Measurements from ENCODE around the gene PRKAG2.

GRCh38 chr7:151801782-151802468, 75.0 kb downstream of the PRKAG2 start:
- no peak for TF ChIP-seq HDAC6 (IDR thresholded peaks at IDR 0.05; ENCODE audit: low read depth, low read length)
- no peak for TF ChIP-seq SIN3A (conservative IDR thresholded peaks at IDR 0.05 in 1 of 2, IDR thresholded peaks at IDR 0.05 in 1 of 2; ENCODE audit: low read depth in 1 of 2, low read length in 2 of 2)
- TF ChIP-seq CTCF (IDR thresholded peaks at IDR 0.05; ENCODE audit: control extremely low read depth in 1 of 3, insufficient read depth in 1 of 3, low read depth in 1 of 3, low read length in 3 of 3): no peak

Data from H1 (cell line).